ENCODE measurements around the gene FOSL2. TPM values are rescaled to one million over a fixed set of nuclear protein-coding genes. Genes with fewer than 3 reads are reported as not detected.

Gene FOSL2
- total RNA-seq, 1 donor from 2014 or later, result 82.6 TPM

- no peak for TF ChIP-seq CTCF (IDR thresholded peaks at IDR 0.05)
- Mint-ChIP-seq H3K27ac (ENCODE audit: unreplicated experiment) (no peak overlapping the region), H3K9me3 (ENCODE audit: unreplicated experiment) (no peaks in the 10 kb centered on the region), H3K27me3 (ENCODE audit: unreplicated experiment) (no peaks in the 10 kb centered on the region), H3K4me1 (ENCODE audit: unreplicated experiment) (peaks cover 59% of the 10 kb centered on the region), H3K4me3 (ENCODE audit: unreplicated experiment) (no peak overlapping the region), H3K36me3 (ENCODE audit: unreplicated experiment) (no peaks in the 10 kb centered on the region)
- no peak for DNase-seq (ENCODE audit: extremely low spot score, unreplicated experiment)
These were observed 47.0 kb upstream of the FOSL2 start for GRCh38 chr2:28345619-28346018.

GRCh38 chr2:28346587-28346986 lies 46.1 kb upstream of the FOSL2 start:
- DNase-seq (ENCODE audit: extremely low spot score, unreplicated experiment), result no peak
- TF ChIP-seq CTCF (IDR thresholded peaks at IDR 0.05), result no peak
- H3K9me3 Mint-ChIP-seq (ENCODE audit: unreplicated experiment), result no peaks in the 10 kb centered on the region
- H3K4me3 Mint-ChIP-seq (ENCODE audit: unreplicated experiment), result no peak overlapping the region
- no peaks in the 10 kb centered on the region for H3K27me3 Mint-ChIP-seq (ENCODE audit: unreplicated experiment)
- H3K36me3 Mint-ChIP-seq (ENCODE audit: unreplicated experiment), result no peaks in the 10 kb centered on the region
- peaks cover 55% of the 10 kb centered on the region for H3K4me1 Mint-ChIP-seq (ENCODE audit: unreplicated experiment)
- H3K27ac Mint-ChIP-seq (ENCODE audit: unreplicated experiment), result peak overlapping the region; percentile 82

GRCh38 chr2:28347193-28347592 lies 45.5 kb upstream of the FOSL2 start:
- no peaks in the 10 kb centered on the region for H3K9me3 Mint-ChIP-seq (ENCODE audit: unreplicated experiment)
- no peaks in the 10 kb centered on the region for H3K36me3 Mint-ChIP-seq (ENCODE audit: unreplicated experiment)
- H3K27me3 Mint-ChIP-seq (ENCODE audit: unreplicated experiment), result no peaks in the 10 kb centered on the region
- peaks cover 55% of the 10 kb centered on the region for H3K4me1 Mint-ChIP-seq (ENCODE audit: unreplicated experiment)
- no peak overlapping the region for H3K27ac Mint-ChIP-seq (ENCODE audit: unreplicated experiment)
- DNase-seq (ENCODE audit: extremely low spot score, unreplicated experiment), result no peak
- TF ChIP-seq CTCF (IDR thresholded peaks at IDR 0.05), result no peak
- H3K4me3 Mint-ChIP-seq (ENCODE audit: unreplicated experiment), result no peak overlapping the region

DNA sequence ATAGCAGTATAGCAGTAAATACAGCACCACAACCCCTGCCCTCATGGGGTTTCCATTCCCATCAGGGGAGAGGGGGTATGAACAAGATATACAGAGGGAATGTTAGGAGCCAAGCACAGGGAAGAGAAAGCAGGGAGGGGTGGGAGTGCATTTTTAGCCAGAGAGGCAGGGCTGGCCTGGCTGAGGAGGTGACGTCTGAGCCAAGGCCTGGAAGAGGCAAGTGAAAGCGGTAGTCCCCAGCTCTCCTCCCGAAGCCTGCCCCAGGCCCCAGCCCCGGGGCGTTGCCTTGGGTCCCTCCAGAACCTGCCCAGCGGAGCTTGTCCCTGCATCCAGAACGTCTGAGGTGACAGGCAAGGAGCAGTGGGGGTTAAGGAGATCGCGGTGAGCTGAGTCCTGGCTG lies 45.1 kb upstream of the FOSL2 start:
- peaks cover 55% of the 10 kb centered on the region for H3K4me1 Mint-ChIP-seq (ENCODE audit: unreplicated experiment)
- no peaks in the 10 kb centered on the region for H3K9me3 Mint-ChIP-seq (ENCODE audit: unreplicated experiment)
- H3K4me3 Mint-ChIP-seq (ENCODE audit: unreplicated experiment), result no peak overlapping the region
- no peak for TF ChIP-seq CTCF (IDR thresholded peaks at IDR 0.05)
- H3K27ac Mint-ChIP-seq (ENCODE audit: unreplicated experiment), result no peak overlapping the region
- H3K27me3 Mint-ChIP-seq (ENCODE audit: unreplicated experiment), result no peaks in the 10 kb centered on the region
- H3K36me3 Mint-ChIP-seq (ENCODE audit: unreplicated experiment), result no peaks in the 10 kb centered on the region
- no peak for DNase-seq (ENCODE audit: extremely low spot score, unreplicated experiment)

GRCh38 chr2:28348149-28348567 lies 44.5 kb upstream of the FOSL2 start:
- no peak for DNase-seq (ENCODE audit: extremely low spot score, unreplicated experiment)
- no peaks in the 10 kb centered on the region for H3K9me3 Mint-ChIP-seq (ENCODE audit: unreplicated experiment)
- TF ChIP-seq CTCF (IDR thresholded peaks at IDR 0.05), result no peak
- no peak overlapping the region for H3K4me3 Mint-ChIP-seq (ENCODE audit: unreplicated experiment)
- H3K27ac Mint-ChIP-seq (ENCODE audit: unreplicated experiment), result no peak overlapping the region
- H3K27me3 Mint-ChIP-seq (ENCODE audit: unreplicated experiment), result no peaks in the 10 kb centered on the region
- peaks cover 54% of the 10 kb centered on the region for H3K4me1 Mint-ChIP-seq (ENCODE audit: unreplicated experiment)
- H3K36me3 Mint-ChIP-seq (ENCODE audit: unreplicated experiment), result no peaks in the 10 kb centered on the region

Data from osteocyte (in vitro differentiated cells).